NCI-H1417 (cell line): ENCODE results near the gene EGFLAM.

Experiments used
- DNase-seq, 3 experiments: peaks; one replicate each; lab custom pipeline; 2025; lab: John Stamatoyannopoulos, UW

The EGFLAM gene

DNA sequence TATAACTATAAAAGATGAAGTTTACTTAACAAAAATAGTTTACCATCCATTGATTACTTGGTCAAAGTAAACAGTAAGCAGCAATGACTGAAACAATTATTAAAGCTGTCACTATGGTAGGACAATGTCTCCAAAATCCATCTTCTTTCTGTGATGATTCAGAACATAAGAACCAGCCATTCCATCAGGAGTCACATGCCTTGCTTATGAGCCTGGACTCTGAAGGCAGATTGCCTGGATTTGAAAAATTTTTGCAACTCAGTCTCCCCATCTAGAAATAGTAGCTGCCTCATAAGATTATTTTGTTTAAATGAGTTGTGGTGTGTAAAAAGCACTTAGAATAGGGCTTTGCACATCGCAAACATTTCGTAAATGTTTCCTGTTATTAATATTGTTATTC is 161.9 kb downstream of the EGFLAM start:
- DNase-seq: no peak

DNA sequence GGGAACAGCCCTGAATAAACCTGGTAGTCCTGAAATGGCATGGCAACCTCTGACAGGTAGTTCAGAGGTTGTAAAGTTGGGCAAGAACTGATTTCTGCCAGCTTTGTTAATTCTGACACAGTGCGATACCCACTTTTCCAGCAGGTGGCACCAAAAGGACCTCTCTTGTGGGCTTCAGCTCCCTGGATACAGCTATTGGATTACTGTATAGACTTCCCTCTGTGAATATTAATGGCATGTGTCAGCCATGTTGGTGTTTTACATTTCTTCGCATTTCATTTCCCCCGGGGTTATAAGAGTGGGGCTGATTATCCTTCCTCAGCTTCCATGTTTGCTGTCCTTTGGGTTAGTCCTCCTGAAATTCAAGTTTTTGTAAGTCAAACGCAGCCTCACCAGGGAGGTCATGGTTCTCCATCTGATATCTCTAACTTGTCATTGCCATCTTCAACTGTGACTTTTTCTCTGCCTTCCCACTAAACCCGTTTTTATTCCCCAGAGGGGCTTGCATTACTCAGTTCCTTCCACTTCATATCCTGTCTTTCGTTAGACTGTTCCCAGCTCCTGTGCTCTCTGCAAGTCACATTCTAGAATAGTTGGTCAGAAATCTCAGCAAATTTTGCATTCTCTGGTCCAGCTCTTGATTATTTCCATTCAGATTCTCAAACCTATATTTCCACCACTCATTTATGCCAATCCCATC is 162.5 kb downstream of the EGFLAM start:
- peak; percentile 56 to 84 (median 78) for DNase-seq

DNA sequence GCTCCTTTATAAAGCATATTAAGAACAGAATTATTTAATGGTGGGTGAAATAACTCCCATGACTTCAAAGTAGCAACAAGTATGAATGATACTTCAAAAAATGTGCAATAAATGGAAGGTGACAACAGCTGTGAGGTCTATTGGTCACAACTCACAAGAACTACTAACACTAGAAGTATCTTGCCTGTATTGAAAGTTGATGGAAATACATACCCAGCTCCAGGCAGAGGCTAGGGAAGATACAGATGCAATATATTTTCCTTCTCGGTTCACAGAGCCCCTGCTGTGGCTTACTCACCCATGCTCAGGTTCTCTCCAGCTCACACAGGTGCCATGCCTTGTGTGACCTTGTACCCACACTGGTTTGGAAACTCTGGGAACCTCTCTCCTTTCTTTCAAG is 164.3 kb downstream of the EGFLAM start:
- no peak for DNase-seq

DNA sequence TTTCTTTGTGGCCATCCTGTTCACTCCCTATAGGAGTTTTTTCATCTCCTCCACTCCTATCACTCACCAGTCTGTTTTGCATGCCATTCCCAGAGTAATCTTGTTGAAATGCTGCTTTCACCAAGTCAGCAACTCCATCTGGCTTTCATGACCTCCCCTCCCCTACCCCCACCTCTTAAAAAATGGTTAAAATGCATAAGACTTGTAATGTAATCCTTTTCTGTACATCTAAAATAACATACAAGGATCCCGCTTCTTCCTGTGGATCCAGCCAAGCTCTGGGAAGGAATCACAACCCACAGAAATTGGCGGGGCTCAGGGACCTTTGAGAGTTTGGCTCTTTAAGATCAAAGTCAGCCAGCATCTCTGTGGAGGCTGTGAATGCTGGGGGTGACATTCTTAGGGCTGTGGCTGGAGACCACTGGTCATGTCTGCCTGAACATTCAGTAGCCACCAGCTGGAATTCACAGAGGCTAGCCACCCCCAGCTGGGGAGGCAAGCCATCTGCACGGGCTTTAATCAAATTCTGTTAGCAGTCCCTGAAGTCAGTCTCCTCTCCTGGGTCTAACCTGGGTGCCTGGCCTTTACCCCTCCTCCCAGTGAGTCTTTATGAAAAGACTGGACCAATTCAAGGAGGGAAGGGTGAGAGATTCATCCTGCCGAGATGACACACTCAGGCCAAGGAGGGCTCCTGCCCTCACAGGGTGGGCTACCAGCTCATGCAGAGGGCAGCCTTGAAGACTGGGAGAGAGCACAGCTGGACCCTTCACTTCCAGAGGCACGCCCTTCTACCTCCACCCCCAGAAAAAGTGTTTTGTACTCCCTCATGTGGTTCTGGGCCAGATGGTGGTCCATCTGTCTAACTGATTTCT is 165.2 kb downstream of the EGFLAM start:
- no peak for DNase-seq

DNA sequence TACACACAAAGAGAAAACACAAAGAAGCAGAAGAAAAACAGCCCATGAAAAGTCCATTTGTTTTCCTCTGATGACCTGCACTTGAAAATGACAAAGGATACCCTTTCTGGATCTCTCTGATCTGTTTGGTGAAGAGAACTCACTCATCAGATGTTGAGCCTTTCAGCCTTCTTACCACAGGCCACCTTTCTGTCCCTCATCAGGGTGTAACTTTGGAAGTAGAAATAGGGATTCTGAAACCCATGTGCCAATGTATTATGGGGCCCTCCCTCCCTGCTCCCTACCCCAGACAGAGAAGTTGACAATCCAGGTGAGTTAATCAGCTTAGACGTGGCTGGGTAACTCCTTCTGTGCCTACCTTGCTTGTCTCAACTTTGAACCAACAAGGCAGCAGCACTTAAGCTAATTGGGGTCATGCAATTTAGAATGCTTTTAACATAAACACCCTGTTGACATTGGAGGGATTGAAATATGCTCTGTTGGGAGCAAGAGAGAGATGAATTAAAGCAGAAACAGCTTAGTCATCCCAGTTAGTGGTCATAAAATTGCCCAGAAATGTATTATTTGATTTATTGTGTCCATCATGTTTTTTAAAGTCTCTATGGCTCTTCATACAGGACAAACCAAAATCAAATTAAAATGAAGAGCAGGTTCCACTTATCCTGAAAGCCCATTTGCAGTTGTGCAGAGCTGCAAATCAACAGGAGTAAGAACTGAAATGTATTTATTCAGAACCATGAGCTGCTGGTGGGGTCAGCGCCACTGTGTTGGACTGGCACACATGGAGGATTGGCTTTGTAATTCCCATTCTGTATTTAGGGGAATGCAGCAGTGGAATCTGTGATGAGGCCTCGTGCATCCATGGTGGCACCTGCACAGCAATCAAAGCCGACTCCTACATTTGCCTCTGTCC is 166.0 kb downstream of the EGFLAM start:
- DNase-seq: peak; percentile 42 to 79 (median 49)

DNA sequence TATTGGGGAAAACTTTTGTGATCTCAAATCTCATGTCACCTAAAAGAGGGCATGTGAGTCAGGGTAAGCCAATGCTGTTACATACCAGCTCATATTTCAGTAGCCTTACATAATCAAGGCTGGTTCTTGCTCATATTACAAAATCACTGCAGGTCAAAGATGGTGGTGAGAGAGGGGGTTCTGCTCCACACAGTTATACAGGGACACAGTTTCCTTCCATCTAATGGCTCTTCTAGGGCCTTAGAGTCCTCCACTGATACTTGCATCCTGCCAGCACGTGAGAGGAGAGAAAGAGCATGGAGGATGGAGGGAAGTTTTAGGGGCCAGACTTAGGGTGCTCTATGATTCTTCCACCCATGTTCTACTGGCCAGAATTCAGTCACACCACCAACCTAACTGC is 168.1 kb downstream of the EGFLAM start:
- no peak for DNase-seq

DNA sequence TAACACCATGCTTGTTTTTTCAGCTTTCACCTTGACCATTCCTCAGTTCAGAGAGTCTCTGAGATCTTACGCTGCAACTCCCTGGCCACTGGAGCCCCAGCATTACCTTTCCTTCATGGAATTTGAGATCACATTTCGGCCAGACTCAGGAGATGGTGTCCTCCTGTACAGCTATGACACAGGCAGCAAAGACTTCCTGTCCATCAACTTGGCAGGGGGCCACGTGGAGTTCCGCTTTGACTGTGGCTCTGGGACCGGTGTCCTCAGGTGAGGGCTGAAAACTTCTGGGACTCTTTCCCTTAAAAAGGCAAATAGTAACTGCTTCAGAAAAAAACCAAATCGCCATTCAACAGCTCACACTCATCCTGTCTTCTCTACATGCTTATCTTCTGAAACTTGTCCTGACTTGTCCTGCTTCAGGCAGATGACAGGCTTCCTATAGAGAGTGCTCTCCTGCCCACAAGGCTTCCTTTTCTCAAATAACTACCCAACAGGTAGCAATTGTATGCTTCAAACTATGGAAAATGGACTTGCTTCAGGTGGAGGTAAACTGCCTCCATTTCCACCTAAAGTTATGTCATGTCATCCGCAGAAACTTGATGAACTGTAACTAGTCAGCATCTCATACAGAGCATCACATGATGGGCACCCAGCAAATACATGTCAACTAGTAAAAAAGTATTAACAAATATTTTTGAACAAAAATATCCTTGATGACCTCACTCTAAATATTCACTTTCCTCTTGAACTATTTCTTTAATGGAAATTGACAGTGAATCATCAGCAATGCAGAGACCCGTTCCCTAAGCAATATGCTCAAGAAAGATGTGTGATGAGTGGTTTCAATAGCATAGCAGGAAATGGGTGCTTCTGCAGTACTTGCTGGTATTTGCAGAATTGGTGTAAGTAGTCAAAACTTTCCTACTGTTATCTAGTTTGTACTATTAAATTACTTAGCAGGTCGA is 168.9 kb downstream of the EGFLAM start:
- peak in 1 of 3 experiments; percentile 27 for DNase-seq

DNA sequence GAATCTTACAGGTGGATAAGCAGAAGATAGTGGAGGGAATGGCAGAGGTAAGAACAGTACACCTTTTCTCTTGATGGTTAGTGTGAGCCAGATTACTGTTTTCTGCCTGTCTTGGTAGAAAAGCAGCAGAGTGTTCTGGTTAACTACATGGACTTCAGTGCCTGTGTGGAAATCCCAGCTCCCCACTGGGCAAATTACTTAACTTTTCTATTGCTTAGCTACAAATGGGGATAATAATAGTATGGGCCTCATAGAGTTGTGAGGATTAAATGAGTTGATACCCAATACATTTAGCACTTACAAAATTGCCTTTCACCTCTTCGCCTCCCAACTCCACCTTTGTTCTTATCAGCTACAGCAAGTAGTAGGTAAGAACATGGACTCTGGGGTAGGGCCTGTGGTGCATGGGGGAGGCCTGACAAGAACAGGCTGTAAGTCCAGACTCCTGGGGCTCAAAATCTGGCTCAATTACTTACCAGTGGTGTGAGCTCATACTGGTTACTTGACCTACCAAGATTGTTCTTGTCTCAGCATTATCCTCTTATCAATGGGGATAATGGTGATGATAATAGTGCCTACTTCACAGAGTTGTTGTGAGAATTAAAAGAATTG is 173.0 kb downstream of the EGFLAM start:
- no peak for DNase-seq

DNA sequence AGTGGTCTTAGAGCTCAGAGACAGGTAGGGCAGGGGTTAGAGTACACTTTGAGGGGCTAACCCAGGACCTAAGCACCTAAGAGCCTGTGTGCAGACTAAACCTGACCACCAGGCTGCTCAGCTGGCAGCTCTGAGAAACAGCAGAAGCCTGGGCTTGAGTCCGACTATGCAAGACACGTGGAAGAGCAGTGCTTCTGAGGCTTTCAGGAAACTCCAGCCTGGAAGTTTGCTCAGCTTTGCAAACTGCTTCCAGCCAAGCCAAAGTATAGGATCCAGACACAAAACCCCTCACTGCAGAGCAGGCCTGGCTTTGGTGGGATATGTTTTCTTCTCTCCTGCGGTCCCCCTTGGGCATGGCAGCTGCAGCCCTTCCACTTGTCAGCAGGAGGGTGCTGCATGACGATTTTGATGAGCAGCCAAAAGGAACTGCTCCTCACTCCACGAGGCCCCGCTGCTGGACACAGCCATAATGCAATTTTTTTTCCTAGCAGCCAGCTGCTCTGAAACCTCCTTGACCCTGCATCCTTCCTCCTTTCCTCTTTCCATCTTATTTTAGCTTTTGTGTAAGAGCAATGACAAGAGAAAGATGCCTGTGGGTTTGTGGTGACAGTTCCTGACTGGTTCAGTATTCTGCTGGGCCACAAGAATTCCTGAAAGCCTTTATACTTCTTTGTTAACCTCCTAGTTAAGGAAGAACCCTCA is 175.0 kb downstream of the EGFLAM start:
- peak in 2 of 3 experiments; percentile 35 to 66 for DNase-seq

DNA sequence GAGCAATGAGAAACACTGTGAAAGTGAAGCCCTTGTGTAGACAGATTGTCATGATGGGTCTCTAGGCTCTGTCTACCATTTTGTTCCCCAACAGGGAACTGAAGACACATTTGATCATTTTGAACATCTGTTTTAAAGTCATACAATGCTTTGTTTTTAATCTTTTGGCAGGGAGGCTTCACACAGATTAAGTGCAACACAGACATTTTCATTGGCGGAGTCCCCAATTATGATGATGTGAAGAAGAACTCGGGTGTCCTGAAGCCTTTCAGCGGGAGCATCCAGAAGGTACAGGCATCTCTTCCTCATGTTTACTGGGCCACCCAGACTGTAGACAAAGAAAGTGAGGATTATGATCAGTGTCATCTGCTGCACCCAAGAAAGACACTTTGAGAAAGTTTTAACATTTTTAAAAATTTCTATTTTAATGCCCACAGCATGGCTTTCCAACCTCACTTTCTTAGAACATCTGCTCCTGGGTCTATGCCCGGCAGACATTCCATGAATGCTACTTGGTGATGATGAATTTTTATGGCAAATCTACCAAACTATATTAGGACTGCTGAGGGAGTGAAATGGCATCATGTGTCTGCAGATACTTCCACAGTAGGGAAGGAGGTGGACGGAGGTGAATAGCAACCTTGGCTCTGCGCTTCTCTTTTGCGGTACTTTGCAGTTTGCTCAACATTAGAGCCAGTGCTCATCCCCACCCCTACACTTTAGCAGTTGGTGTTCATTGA is 176.8 kb downstream of the EGFLAM start:
- no peak for DNase-seq

DNA sequence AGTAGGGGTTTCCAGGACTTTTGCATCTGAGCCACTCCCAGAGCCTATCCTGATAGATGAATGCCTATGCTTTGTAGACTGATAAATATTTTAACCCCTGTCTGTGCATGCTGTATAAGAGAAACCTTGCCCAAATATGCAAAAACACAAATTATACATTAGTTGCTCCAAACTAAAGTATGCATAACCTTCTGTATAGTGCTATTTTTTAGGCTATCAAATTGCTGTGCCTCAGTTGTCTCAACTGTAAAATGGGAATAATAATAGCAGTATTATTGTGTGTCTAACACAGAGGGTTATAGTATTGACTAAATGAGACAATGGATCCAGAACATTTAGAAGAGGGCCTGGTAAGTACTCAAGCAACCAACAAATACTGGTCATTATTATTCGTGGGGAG is 180.4 kb downstream of the EGFLAM start:
- no peak for DNase-seq

DNA sequence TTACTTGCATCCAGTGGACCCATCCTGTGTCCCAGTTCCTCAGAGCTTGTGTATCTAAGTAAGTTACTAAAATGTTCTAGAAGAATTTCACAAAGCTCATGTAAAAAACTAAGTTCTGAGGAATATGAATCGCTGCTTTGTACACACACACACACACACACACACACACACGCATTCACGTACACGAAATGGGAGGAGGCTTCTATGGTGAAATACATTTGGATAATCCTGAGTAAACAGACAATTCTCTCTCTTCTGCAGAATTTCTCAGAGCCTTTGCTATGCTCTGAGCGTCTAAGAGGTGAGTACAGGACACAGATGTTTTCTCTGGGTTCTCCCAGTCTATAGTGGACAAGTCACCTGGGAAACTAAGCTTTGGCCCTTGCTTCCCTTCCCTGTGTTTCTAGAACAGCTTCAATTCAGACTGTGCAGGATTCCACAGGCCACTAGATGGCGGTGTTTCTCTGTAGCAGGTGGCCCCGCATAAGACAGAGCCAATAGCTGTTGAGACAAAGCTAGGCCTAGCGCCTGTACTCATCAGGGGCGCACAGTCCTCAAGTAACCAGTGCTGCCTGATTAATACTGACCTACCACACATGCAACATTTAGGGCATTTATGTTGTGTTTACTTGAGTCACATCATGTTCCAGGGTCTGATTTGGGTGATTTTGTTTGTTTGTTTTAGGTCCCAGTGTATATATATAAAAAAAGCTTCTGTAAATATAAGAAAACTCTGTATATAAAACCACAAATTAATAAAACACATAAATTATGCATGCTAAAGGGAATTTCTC is 183.3 kb downstream of the EGFLAM start:
- DNase-seq: peak; percentile 87 to 98 (median 96)

DNA sequence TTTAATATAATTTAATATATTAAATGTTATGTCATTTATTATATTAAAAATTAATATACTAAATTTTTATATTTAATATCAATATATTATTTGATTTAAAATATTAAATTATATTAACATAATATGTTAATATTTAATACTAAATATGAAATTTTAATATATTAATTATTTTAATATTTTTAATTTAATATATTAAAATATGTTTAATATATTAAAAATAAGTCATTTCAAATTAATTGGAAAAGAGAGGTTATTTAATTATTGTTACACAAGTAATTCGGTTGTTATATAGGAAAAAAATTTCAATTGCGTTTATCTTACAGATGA is 183.9 kb downstream of the EGFLAM start:
- no peak for DNase-seq

DNA sequence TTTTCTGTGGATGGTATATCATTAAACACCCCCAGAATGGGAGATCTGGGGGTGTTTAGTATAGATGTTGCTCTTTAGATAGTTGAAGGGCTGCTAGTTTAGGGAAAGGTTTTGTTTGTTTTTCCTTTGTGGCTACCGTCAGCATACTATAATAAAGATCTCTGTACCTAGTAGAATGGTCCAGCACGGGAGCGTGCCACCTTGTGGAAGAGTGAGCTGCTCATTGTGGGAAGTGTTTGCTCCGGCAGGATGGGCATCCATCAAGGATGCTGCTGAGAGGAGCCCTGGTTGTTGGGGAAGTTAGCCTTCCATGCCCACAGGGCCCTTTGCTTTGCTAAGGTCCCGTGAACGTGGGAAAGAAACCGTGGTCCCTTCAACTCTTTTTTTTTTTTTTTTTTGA is 185.0 kb downstream of the EGFLAM start:
- peak in 1 of 3 experiments; percentile 13 for DNase-seq

DNA sequence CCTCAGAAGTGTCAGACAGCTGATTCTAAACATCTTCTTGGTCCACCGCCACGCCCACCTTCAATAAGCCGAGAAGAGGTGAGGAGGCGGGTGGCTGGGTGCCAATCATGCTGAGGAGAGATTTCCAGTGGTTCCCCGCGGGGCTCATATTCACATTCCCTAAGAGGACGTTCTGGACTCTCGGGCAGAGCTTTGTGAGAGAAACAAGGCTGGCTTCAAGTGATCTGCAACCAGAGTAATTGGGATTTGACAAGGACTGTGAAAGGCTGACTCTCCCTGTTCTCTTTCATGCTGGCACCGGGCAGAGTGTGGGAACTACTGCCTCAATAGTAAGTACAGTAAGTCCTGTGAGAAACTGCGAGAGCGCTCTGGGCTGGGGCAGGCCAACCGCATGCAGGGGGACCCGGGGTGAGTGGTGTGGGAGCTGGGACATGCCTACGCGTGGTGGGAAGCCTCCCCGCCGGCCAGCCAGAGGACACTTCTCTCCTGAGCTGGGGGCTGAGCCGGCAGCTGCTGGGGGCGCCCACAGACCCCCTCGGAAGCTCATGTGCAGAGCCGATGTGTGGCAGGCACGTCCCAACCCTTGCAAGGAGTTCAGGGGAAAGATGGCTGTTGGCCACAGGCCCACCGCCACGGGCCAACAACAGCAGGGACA is 187.1 kb downstream of the EGFLAM start:
- peak in 2 of 3 experiments; percentile 6 to 85 for DNase-seq

DNA sequence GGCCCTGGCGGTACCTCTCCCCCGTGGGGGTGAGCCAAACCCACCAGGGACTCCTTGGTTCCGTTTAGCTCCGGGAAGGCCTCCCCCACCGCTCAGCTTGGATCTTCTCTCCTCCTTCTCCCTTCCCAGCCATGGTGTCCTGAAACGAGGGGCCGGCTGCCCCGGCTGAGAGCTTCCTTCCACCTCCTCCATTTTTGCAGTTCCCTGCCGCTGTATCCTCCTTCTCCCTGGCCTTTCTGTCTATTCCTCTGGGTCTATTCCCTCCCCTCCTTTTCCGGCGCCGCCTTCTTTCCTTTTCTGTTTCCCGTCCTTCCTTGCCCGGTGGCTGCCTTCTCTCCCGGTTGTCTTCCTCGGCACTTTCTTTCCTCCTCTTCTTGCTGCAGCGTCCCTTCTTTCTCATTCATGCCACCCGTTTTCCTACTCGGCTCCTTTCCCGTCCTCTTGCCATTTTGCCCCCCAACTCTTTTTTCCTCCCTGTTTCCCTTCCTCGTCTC is 187.7 kb downstream of the EGFLAM start:
- no peak for DNase-seq

DNA sequence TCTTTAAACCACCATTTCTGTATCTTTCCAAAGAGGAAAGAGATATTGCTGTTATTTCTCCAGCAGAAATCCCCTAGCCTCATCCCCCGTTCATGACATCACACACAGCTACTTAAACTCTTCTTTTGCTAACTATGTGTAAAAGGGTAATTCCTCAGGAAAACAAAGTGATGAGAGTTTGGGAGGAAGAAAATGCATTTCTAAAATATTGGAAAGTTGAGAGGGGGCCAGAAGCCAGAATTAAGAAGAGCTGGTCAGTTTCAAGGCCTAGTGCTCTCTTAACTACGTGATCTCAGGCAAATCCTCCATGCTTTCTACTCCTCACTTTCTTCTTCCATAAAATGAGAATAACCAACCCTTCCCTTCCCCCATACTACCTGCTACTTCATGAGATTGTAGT is 188.7 kb downstream of the EGFLAM start:
- DNase-seq: no peak

DNA sequence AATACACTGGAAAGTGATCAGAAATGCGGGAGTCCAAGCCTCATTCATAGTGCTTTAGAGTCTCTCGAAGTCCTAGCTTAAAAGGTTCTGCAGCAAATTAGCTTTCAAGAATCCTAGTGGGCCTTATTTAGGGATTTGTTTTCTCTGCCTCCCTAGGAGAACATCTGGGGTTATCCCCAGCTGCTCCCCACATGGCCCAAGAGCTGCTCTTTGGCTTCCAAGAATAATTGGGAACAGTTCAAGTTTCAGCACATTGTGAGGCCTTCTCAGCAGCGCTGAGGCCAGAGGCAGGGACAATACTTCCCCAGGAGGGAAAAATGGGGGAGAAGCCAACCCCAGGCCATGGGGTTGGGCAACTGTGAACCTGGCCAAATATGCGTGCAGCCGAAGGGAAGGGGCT is 189.4 kb downstream of the EGFLAM start:
- DNase-seq: no peak
